GM21526 (cell line): ENCODE data around the gene BCAS3.

Experiments
- ATAC-seq: cut with Tn5 transposase; IDR thresholded peaks from one replicate; pipeline ENCODE4 v1.9.1; 2021; ENCODE audit warnings: moderate library complexity; ENCODE audit not compliant: unreplicated experiment, low FRiP score

BCAS3 gene

GRCh38 chr17:61209106-61209439 lies 531.4 kb downstream of the BCAS3 start:
- ATAC-seq, result no peak

DNA sequence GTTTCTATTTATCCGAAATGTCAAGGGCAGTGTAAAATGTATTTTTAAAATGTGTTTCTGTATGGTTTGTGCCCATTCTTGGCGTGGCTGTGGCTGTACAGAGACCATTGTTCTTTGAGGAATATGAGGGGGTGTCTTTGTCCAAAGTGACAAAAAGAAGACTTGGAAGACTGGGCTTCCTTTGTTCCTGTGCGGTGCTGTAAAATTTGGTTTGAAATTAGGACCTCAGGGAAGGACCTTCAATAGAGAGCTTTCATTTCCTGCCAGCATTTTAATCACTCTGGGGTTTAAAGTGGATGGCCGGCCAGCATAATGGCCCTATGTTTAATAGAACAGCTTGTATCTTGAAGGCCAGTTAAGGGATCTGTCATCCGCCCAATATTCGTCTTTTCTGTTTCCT lies 531.9 kb downstream of the BCAS3 start:
- no peak for ATAC-seq

GRCh38 chr17:61211236-61211635 lies 533.6 kb downstream of the BCAS3 start:
- ATAC-seq, result no peak

GRCh38 chr17:61212655-61213054 lies 535.0 kb downstream of the BCAS3 start:
- no peak for ATAC-seq

DNA sequence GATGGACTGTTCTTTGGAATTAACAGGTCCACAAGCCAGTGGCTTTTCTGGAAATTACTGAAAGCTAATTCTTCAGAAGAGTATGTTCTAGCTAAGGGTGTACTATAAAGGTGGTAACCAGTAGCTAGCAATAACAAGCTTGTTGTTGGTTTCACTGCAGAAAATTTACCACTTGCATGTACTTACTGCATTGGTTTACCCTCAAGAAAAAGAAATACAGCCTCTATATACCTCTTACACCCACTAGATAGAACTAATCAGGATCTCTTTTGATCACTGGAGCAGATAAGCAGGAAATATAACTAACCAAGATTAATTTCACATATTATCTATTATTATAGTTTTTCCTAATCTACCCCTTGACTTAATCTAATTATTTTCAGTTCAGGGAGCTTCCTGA lies 537.1 kb downstream of the BCAS3 start:
- no peak for ATAC-seq

GRCh38 chr17:61216066-61216465 lies 538.4 kb downstream of the BCAS3 start:
- no peak for ATAC-seq

- ATAC-seq, result no peak
These were observed 540.3 kb downstream of the BCAS3 start for GRCh38 chr17:61217878-61218437.

- no peak for ATAC-seq
These were observed 540.8 kb downstream of the BCAS3 start for GRCh38 chr17:61218438-61218837.

- ATAC-seq, result no peak
These were observed 541.8 kb downstream of the BCAS3 start for GRCh38 chr17:61219460-61219859.

GRCh38 chr17:61221181-61221580 lies 543.5 kb downstream of the BCAS3 start:
- ATAC-seq, result no peak

- no peak for ATAC-seq
These were observed 544.2 kb downstream of the BCAS3 start for GRCh38 chr17:61221597-61222471.

DNA sequence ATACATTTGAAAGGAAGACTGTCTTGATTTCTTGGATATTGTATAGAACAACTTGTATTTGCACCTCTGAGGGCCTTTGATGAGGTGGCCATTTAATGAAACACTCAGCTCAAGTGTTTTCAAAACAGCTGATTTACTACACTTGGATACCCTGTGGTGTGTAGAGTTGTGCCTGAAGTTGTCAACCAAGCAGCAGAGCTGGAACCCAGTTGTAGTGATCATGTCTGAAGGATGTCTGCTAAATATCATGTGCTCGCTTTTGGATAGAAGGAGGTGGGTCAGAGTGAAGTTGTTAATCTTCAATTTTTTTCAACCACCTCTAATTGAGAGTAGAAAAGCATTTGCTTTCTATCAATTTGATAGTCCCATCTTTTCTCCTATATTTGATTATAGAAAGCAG lies 546.1 kb downstream of the BCAS3 start:
- no peak for ATAC-seq

GRCh38 chr17:61225178-61225882 lies 547.7 kb downstream of the BCAS3 start:
- no peak for ATAC-seq

DNA sequence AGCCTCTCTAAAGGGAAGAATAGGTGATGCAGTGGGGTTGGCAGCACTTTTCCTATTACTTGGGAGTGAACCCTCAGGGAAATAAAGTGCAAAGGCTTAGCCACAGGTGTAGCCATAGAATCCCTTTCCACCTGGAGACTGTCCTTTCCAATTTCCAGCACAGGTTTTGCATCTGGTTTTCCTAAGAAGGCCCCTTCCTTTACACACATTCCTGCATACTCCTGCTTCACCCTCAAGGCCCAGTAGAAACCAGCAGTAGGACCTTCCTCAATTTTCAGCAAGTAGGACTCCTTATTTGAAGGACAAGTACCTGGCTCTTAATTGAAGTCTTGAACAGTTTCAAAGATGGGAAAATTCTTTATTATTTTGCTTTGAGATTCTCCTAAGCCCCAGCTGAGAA lies 550.2 kb downstream of the BCAS3 start:
- no peak for ATAC-seq

DNA sequence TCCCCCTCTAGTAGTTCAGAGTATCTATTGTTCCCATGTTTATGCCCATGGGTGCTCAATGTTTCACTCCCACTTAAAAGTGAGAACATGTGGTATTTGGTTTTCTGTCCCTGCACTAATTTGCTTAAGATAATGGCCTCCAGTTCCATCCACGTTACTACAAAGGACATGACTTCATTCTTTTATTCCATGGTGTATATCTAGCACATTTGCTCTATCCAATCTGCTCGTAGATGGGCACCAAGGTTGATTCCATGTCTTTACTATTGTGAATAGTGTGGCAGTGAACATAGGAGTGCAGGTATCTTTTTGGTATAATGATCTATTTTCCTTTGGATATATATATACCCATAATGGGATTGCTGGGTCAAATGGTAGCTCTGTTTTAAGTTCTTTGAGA lies 552.8 kb downstream of the BCAS3 start:
- no peak for ATAC-seq

DNA sequence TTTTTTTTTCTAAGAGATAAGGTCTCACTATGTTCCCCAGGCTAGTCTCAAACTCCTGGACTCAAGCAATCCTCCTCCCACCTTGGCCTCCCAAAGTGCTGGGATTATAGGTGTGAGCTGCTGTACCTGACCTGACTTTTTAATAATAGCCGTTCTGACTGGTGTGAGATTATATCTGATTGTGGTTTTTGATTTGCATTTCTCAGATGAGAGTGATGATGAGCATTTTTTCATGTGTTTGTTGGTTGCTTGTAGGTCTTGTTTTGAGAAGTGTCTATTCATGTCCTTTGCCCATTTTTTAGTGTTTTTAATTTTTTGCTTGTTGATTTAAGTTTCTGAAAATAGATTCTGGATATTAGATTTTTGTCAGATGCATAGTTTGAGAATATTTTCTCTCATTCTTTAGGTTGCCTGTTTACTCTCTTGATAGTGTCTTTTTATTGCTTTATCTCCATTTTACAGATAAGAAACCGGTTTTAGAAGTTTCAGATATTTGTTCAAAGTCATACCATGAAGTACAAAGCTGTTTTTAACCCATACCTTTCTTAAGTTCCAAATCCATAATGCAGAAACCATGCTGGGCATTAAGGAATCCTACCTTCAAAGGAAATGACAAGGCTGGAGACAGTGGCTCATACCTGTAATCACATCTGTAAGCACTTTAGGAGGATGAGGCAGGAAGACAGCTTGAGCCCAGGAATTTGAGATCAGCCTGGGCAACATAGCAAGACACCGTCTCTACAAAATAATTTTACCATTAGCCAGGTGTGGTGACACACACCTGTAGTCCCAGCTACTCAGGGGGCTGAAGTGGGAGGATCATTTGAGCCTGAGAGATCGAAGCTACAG lies 553.5 kb downstream of the BCAS3 start:
- ATAC-seq, result no peak

DNA sequence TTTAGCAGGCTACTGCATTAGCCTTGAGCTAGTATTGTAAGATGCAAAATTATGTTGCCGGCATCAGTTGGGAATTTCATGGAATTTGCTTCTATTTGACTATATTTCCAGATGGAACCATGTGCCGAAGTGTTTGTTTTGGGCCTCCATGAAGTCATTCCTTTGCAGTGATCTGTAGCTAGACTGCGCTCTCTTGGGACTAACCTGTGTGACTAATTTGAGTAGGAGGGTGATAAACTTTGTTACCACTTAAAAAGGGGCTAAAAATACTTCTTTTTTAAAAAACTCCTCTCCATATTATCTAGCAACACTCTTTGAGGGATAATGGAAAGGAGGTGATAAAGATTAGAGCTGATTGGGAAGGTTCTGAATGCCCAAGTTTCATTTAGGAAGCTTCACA lies 555.2 kb downstream of the BCAS3 start:
- ATAC-seq, result no peak

DNA sequence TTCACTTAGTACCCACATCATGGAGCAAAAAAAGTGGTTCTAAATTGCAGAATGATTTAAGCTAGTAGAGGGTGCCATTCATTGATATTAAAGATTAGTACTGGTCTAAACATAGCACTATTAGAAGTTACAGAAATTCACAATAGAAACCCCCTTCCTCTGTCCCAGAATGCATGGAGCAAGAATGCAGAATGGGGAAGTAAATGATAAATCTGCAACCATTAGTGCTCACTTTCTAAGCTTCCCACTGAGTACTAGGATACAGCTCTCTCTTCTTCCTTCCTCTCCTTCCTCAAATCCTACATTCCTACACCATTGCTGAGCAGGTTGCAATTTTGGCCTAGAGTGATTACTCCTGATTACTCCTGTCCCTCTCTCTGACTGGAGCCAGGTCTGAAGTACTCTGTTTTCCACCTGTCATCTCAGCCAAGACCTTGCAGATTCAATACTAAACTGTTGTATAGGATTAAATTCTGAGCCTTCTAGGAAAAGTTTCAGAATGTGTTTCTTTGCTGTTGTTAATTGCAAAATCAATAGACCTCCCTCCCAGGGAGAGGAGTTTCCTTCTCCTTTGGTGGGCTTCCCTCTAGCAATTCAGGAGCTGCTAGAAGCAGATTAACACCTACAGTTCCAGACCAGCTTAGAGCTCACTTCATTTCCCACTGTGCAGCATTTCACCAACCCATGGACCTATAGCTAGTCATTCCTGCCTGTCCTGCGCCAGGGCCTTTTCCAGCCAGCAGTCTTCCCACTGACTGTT lies 556.5 kb downstream of the BCAS3 start:
- no peak for ATAC-seq

DNA sequence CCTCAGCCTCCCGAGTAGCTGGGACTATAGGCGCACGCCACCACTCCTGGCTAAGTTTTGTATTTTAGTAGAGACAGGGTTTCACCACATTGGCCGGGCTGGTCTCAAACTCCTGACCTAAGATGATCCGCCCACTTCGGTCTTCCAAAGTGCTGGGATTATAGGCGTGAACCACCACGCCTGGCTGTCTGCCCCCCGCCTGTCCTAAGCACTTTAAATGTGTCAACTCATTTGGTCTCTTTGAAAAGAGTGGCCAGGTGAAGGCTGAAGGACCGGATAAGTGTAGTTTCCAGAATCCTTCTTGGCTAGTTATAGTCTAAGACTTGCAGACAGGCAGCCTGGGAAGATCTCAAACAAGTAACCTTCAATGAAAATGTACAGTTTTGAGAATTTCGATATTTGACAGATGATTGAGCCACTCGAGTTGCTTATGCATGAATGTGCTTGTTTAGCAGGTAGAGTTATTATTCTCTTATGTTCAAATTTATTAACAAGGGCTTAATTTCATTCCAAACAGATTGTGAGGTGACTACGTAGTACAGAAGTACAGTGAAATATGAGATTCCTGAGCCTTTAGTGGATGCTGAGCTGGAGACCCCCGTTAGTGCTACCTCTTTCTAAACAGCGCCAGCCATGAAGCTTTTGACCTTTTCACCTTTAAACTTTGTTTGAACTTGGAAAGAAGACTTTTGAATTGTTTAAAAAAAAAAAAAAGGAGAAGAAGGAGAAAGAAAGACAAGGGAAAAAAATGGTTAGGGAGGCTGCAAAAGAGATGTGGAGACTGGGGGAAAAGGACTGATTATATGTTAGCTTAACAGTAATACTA lies 557.6 kb downstream of the BCAS3 start:
- ATAC-seq, result no peak
